GM12892 (cell line): ENCODE data around the gene NT5C2.
"Not testable (repeated sequence)": the region's sequence is repeated elsewhere in the genome, so short reads cannot be mapped to it uniquely, and the experiment has no call there.

Experiments used
- POLR2A ChIP-seq: IDR thresholded peaks from 2 replicates; pipeline ENCODE4 v1.6.1; 2011; ENCODE audit warnings: low read depth, low read length, control low read depth
- POLR2AphosphoS5 ChIP-seq: IDR thresholded peaks from 2 replicates; pipeline ENCODE4 v1.6.1; 2011; ENCODE audit warnings: low read depth, low read length, control low read depth
- TAF1 ChIP-seq: IDR thresholded peaks from 2 replicates; pipeline ENCODE4 v1.6.1; 2011; ENCODE audit warnings: low read depth, mild to moderate bottlenecking, control low read depth, low read length, borderline replicate concordance

DNA sequence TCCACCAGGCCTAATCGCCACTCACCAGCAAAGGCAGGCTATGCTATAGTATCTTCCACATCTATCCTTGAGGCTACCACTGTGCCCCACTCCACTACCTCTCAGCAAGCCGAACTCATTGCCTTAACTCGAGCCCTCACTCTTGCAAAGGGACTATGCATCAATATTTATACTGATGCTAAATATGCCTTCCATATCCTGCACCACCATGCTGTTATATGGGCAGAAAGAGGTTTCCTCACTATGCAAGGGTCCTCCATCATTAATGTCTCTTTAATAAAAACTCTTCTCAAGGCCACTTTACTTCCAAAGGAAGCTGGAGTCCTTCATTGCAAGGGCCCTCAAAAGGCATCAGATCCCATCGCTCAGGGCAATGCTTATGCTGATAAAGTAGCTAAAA is 17.2 kb upstream of the NT5C2 start:
- TF ChIP-seq POLR2A, TAF1, POLR2AphosphoS5: not testable (repeated sequence)
